DMS 273 (cell line): ENCODE results near the gene NKD2.
A peak's percentile ranks its signal among the peaks of the same experiment; 100 is the strongest.
"Not testable (repeated sequence)": the region's sequence is repeated elsewhere in the genome, so short reads cannot be mapped to it uniquely, and the experiment has no call there.

Source experiments
- DNase-seq: peaks from one replicate; lab custom pipeline; 2025; ENCODE audit not compliant: unreplicated experiment; lab: John Stamatoyannopoulos, UW

The NKD2 gene

DNA sequence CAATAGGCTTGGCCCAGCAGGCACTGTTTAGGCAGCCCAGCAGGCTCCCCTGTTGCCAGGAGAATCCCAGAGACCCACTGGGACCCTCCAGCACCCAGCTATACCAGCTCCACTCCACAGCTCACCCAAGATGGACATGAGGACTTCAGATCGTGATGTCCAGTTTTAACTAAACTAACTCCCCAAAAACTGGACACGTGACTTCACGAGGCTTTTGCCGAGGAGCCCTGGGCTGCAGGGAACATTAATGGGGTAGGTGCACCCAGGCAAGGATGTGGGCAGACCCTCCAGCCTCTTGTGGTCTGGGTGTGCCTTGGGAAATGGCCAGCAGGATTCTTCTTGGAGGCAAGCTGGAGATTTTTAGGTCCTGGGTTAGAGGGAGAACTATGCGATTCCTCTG, 8.9 kb upstream of the NKD2 start:
- DNase-seq, result no peak

DNA sequence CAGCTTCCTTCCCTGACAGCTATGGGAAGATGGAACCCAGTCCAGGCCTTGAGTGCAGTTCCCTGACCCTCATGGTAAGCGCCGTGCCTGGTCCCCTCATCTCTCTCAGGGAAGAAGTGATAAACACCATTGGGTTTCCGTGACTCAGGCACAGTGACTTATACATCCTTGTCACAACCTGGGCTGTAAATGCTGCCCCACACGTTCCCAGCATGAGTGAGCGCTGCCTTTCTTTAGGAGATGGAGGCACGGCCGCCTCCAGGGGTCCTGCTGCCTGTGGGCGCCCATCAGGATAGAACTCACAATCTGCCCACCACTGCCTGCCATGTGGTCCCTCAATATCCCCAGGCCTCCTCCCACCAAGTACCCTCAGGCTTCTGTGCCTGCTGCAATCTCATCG, 8.3 kb upstream of the NKD2 start:
- DNase-seq, result no peak

DNA sequence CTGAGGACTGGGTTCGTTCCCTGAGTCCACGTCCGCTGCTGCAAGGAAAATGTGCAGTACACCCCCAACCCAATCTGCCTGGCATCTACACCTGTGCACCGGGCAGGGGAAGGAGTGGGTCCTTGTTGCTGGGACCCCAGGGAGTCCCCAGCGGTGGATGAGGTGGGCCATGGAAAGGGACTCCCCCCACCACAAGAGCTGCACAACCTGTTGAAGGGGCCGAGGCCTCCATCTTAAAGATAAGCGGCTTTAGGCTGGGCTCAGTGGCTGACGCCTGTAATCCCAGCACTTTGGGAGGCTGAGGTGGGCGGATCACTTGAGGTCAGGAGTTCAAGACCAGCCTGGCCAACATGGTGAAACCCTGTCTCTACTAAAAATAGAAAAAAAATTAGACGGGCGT, 7.8 kb upstream of the NKD2 start:
- DNase-seq, result not testable (repeated sequence)

DNA sequence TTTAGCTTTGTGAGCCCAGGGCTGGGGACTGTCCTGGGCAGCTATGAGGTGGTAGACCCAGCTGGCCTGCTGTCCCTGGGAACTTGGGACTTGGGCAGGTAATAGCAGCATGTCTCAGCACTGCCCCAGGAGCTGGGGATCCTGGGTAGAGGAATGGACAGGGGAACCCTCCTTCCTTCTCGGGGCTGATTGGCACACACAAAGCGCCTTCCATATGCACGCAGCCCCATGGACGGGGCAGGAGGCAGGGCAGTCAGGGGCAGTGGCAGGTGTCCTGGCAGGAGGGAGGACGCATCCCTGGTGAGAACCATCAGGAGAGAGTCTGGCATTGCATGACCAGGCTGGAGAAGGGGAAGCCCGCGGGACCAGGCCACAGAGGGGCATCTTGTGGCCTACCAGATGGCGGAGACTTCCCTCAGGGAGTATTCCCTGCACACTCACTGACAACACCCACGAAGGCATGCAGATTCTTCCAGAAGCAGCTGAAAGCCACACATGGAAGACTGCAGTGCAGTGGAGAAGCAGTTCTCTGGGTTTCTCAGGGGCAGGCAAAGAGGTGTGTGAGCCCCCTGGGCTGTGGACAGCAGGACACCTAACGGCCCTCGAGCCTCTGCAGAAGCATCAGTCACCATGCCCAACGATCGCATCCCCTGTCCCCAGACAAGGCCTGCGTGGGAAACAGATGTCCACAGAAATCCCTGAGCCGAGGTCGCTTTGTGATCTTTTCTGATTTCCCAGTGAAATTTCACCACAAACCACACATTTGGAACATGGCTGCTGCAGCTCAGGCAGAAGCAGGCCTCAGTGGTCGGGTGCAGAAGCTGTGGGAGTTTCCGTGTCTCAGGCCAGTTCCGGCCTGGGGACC, 7.0 kb upstream of the NKD2 start:
- no peak for DNase-seq

DNA sequence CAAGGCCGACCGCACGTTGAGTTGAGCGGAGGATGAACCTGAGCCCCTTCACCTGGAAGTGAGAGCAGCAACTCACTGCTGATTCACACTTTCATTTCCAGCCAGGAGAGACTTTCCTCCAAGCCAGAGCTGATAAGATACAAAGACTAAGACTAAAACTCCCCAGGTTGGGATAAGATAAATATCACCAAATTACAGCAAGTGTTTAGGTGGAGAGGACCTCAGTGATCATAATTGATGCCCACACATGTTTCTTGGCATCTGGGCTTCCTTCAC, 6.4 kb upstream of the NKD2 start:
- DNase-seq, result no peak

DNA sequence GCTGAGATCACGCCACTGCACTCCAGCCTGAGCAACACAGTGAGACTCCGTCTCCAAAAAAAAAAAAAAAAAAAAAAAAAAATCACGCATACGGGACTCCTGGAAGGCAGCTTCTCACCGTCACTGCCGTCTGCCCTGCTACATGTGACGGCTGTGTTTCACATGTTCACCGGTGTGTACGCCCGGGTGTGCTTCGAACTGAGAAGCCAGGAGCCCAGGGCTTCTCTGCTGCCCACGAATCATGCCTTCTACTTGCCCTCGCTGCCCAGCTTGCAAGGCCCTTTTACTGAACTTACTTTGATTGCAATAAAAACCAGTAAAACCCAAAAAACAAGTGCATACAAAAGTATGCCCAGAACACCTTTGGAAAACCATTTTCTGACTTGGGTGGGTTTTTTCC, 5.8 kb upstream of the NKD2 start:
- no peak for DNase-seq

DNA sequence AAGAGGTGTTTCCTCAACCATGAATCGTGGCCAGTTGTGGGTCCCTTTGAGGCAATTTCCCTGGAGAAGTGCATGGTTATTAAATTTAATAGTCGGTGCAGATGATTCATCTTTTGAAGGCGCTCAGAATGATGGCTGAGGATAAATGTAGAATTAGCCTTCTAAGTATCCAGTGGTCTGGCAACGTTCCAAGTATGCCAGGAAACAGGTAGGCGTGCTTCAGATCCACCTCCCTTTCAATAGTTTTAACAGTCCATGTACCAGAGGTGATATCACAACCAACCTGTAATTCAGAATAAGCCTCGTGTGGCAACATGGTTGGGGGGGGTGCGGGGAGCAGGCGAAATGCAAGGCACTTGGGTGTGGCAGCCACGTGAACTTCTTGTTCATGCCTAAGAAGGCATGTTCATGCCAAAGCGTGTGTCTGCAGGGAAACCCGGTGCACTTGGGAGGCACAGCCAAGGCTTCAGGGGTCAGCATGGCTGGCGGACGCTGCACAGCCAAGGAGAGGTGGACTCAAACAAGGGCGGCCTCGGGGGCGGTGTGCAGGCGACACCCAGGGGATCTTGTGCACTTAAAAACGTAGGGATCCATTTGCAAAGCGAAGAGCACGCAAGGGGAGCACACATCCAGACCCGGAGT, 5.2 kb upstream of the NKD2 start:
- peak; percentile 32 for DNase-seq

DNA sequence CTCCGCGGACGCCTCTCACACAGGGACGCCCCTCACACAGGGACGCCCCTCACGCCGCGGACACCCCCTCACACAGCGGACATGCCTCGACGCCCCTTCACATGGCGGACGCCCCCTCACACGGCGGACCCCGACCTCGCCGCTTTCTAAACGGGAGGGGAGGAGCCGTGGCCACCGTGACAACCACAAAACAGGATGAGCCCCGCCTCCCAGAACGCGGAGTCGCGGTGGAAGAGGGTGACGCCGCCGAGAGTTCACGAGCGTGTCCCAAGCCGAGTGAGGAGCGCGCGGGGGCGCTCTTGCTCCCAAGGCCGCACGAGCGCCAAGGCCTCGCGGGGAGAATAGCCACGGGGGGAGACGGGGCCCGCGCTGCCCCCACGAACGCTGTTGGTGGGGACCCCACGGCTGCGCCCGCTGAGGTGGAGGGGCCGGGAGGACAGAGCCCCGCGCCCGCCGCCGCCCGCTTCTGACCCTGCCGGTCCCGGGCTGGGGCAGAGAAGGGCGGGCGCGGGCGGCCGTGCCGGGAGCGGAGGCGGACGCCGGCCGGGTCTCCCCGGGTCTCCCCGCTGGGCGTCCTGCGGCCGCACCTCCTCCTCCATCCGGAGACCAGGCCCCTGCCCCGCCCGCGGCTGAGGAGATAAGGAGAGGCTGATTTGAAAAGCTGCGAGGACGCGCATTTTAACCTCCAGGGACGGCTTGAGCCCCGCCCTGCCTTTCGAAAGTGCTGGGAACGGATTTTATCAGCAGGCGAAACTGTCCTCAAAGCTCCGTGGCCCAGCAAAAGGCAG, 3.9 kb upstream of the NKD2 start:
- peak; percentile 69 for DNase-seq

DNA sequence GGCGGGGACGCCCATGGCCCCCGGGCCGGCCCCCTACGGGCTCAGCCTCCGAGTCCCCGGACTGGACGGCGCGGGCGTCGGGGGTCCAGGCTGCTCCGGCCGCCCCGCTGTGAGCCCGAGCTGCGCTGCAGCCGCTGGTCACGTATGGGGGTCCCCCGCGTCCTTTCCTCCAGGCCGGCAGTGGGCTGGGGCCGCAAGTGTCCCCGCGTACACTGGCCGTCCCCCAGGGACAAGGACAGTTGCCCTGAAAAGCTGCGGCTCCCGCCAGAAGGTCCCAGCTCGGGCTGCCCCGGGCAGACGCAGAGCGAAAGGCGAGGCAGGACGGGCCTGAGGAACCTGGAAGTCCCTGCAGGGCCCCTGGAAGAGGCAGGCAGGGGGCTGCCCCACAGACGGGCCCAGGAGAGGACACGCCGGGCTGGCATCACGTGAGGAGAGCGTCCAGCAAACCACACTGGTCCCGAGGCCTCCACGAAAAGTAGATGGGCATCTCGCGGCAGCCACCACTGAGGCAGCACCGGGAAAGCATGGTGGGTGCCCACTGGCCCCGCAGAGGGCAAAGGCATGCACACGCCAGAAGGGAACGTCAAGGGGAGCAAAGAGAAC, 3.3 kb upstream of the NKD2 start:
- no peak for DNase-seq

DNA sequence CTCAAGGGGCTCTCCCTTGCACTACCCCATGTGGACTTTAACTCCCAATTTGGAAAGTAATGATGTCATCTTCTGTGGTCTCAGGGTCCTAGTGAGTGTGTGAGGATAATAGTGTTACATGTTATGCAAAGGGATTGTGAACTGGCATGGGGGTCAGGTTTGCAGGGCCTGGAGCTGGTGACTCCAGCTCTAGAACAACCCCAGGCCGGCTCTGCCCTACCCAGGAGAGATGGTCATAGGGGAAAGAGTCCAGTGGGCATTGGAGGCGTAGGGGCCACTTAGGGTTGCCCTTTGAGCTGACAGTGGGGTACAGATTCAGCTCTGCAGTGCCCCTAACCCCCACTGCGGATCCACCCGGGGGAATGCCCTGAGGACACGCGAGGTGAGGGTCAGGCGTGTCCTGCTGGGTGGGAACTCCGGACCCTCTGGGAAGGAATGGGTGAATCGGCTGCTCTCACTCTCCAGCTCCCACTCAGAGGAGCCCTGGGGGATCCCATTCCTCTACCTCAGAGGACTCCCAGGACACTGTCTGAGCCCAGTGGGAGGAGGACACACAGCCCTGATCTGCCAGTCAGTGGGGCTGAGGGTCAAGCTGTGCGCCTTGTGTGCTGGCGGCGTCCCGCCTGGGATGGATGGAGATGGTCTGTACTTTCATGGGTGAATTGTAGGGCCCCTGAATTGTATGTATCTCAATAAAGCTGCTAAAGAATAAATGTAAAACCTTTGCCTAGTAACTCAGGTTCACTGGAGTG, 2.5 kb upstream of the NKD2 start:
- DNase-seq, result no peak

DNA sequence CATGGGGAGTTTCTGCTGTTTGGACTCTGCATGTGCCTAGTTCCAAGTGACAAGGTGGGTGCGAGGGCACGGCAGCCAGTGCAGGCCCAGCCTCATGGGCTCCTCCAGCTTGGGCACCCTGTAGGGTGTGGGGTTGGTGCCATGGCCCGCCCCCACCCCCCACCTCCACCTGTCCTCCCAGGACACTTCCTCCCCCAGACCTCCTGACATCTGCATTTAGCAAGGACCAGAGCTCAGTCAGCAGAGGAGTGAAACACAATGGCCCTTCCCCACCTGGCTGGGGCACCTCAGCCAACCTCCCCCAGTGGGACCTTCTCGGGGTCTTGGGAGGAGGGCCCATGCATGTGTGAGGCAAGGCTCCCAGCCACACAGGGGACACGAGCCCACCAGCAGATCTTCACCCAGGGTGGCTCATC, 1.9 kb upstream of the NKD2 start:
- no peak for DNase-seq

DNA sequence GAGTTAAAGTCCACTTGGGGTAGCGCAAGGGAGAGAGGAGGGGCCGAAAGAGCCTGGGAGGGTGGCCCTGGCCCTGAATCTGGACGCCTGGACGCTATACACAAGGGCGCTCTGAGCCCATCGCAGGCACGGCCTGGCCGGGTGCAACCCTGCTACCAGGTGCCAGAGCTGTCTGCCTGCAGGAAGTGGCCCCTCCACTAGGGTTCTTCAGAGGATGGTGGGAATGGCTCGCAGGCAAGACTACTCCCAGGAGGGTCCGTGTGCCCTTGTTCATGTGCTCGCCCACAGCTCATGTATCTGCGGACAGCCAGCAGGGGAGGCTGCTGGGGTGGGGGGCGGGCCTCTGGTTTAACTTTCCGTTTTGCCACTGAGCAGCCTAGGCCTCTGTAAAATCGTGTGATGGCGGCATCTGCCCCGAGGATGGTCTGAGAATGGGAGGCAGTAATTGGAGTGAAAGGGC, 1.4 kb upstream of the NKD2 start:
- DNase-seq, result peak; percentile 32

DNA sequence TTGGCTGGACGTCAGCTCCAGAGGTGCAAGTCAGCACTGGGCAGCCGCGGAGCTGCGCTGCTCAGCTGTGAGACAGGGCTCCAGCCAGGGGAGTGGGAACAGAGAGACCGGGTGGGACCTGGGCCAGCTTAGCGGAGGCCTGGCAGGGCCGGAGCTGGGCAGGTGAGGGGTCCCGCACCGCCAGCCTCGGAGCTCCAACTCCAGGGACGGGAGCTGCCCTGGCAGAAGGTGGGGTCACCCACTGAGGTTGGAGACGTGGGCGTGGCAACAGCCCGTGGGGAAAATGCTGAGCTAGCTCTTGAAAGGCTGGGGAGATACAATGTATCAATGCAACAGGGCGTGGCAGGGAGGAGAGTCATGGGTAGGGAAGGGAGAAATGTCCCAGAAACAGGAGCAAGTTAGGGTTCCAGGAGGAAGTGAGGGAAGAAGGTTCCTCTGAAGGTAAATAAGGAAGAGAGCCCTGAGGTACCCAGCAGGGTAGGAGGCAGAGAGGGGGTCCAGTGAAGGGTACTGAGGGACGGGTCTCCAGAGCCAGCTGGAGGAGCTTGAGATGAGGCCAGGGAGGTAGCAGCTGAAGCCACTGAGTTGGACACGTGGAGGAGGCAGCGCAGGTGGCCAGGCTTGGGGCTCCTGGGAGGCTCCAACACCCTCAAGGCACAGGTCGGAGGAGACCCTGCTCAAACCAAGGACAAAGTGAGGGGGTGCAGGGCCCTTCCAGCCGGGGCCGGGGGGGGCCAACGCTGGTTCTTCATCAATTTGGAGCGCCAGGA, 736 bp upstream of the NKD2 start:
- DNase-seq, result peak; percentile 53

DNA sequence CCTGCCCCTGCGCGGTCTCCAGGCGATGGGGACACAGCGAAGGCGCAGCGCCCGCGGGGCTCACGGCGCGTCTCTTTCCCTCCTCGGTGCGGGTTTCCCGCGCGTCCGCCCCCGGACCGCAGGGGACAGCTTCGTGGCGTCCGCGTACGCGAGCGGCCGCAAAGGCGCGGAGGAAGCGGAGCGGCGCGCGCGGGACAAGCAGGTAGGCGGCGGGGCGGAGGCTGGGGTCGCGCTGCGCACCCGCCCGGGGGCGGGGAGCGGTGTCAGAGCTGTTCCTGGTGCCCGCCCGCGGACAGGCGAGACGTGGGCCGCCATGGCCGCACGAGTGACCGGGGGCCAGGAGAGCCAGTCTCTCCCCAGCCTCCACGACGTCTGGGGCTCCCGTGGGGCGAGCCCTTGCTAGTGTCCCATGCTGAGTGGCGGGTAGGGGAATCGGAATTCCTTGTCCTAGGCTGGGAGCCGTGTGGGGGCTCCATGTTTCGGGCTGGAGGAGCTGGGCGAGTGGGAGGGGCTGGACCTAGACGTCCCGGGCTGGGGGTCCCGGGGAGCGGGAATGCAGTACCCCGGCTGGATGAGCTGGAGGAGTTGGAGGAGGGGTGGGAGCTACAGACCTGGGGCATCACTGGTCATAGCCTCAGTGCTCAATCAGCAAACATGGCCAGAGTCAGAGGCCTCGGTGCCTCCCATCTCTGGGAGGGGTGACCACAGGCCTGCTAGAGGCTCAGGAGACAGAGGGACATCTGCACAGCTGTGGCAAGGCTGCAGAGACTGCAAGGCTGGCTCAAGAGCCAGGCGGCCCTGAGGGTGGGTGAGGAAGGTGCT, 968 bp downstream of the NKD2 start:
- DNase-seq, result no peak

DNA sequence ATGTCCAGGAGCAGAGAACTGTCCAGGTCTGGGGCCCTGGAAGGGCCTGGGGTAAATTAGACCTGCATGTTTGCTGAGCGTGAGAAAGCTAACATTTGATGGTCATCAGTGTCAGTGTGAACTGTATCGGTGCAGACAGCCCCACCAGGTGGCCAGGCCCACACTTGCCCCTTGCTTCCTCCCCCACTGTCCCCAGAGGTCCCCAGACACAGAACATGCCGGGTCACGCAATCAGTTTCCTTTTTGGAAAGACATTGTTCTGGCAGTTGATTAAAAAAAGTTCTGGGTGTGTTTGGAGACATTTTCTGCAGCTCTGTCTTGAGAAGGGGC, 1.5 kb downstream of the NKD2 start:
- DNase-seq, result no peak

DNA sequence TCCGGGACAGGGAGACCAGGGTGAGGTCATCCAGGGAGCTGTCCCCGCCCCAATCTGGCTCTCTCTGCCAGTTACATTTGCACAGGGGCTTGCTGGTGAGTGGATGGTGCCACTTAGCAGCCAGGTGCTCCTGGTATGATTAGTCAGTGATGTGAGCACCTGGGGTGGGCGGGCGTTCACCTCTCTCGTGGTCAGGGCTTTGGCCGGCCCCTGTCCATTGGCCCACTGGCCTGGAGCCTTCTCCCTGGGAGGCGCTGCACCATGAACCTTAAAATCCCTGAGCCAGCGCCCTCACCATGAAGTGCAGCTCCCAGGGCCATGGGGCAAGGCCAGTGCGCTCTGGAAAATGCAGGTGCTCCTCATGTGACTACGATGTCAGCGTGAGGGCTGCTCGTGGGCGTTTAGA, 2.0 kb downstream of the NKD2 start:
- DNase-seq, result no peak

DNA sequence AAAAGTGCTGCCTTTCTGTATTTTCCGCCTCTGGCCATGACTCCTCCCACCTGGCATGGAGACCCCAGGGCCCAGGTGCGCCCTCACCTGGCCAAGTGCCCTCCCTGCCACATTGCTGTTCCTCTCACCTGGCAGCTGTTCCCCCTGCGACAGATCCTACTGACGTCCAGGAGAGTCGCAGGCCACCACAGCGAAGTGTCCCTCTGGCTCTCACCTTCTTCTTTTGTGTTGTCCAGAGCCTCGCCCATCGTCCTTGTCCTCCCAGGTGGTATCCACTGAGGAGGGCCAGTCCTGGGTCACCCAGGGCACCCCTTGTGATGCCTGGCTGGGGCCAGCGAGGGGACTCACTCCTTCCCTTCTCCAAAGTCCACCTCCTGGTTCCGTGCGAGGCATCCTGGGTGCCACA, 2.6 kb downstream of the NKD2 start:
- DNase-seq, result peak; percentile 71

DNA sequence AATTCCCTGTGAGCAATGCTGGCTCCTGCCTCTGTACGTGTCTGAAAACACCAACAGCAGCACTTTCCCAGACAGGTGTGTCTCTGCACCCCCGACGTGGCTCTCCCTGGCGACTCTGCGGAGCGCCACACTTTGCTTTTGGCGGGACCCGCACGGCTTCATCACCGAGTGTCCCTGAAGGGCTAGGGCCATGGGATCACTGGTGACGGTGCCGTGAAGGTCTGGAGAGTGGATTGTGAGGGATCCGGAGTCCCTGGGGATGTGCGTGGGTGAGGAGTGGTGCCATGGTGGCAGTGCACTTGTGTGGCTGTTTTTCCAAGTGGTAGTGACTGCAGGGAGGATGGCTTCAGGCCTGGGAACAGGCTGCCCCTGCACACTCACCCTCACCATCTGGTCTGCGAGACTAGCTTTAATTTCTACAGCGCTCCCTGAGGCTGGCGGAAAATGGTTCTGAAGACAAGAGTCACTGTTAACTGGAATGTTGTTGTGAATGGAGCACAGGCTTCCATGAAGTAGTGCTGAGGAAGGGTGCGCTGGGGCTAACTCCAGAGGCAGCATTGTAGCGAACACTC, 3.2 kb downstream of the NKD2 start:
- peak; percentile 57 for DNase-seq

DNA sequence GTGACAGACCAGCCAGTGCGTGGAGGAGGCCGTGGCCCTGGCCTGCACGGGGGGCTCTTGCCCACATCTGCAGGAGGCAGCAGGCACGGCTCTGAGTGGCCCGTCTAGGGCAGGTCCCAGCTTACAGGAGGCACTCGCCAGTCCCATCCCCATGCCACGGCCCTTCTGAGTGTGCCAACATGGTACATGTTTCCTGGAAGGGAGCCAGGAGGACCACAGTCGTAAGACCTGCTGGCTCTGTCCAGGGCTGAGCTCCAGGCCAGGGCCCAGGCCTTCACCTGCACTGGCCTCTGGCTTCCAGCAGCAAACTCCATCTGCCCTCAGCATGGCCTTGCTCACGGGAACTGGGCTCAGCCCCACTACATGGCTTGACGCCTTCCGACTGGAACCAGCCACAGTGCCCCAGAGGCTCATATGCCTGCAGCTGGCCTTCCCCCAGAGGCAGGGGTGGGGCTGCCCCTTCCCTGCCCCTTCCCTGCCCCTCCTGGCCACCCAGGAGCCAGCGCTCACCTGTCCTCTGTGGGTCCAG, 3.8 kb downstream of the NKD2 start:
- DNase-seq, result no peak
